ENCODE measurements around the gene NDUFB10.

NDUFB10 gene

DNA sequence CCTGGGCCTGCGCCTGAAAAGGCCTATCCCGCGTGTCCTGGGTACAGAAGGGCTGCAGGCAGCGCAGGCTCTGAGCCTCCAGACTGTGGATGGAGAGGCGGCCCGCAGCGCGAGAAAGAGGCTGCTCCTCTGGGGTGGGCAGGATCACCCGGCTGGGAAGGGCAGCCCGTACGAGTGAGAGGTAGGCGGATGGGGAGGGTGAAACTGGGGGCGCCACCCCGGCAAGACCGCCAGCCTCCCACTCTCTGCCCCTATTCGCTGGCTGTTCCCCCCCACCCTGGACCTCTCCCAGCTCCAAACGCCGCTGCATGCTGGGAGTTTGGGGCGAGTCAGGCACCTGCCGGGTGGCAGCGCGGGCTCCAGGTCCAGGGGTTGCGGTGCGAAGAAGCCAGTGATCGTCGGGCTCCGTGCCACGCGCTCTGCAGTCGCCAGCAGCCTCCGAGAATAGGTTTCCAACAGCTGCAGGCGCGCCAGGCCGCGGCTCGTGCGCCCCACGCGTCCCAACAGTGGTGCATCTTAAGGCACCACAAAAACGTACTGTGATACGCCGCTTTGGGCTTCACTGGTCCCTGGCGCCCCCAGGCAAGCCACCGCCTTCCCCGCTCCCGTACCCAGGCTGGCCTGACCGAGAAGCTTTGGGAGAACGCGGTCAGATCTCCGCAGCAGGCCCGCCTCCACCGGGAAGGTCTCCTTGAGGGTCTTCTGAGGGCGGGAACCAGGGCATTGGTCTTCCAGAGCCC lies 20.9 kb downstream of the NDUFB10 start:
- TF ChIP-seq JUND (IDR thresholded peaks at IDR 0.05; ENCODE audit: low read depth), result no peak
- peak; percentile 43 to 59 for DNase-seq (ENCODE audit: low read depth in 1 of 2, low spot score in 1 of 2)
- in situ Hi-C loops (cut with HindIII; ENCODE audit: low pct_unique_long_range_greater_than_20kb, low sequenced_read_pairs), result no loop called here

DNA sequence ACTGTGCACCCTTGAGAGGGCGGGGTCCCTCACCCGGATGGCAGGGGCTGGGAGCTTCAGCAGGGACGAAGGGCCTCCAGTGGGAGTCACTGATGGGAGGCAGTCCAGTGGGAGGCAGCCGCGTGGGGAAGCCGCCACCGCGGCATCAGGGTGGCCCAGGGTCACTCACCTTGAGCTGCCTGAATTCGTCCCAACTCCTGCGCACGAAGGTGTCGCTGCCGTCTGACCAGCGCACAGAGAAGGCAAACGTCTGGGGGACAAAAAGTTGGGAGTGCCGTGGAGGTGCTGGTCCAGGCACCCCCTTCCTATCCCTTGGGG lies 21.4 kb downstream of the NDUFB10 start:
- no peak for TF ChIP-seq JUND (IDR thresholded peaks at IDR 0.05; ENCODE audit: low read depth)
- in situ Hi-C loops (cut with HindIII; ENCODE audit: low pct_unique_long_range_greater_than_20kb, low sequenced_read_pairs), result no loop called here
- DNase-seq (ENCODE audit: low read depth in 1 of 2, low spot score in 1 of 2), result no peak

GRCh38 chr16:1981398-1981836 lies 22.1 kb downstream of the NDUFB10 start, which contains the start of gene NOXO1:
NOXO1 (minus strand) TSS chr16:1981469; CDS start chr16:1981179, 290 bp downstream.
- in situ Hi-C loops (cut with HindIII; ENCODE audit: low pct_unique_long_range_greater_than_20kb, low sequenced_read_pairs), result no loop called here
- no peak for TF ChIP-seq JUND (IDR thresholded peaks at IDR 0.05; ENCODE audit: low read depth)
- DNase-seq (ENCODE audit: low read depth in 1 of 2, low spot score in 1 of 2), result no peak

DNA sequence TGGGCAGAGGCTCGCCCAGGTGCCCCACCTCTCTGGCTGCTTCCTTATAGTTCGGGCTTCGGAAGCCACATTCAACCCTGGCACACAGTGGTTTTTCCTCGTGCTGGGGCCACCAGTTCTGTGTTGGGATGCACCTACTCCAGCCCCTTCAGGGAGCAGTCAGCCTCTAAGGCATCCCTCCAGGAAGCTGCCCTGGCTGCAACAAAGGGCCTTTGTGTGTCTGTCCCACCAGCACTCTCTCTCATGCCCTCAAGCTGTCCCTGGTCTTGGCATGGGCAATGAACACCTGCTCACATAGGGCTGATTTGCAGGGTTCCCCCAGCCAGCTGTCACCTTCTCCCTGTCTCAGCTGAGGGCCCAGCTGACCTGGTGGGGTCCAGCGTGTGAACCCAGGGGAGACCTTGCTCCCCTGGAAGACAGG lies 22.7 kb downstream of the NDUFB10 start:
- in situ Hi-C loops (cut with HindIII; ENCODE audit: low pct_unique_long_range_greater_than_20kb, low sequenced_read_pairs), result no loop called here
- peak in 1 of 2 experiments; percentile 46 for DNase-seq (ENCODE audit: low read depth in 1 of 2, low spot score in 1 of 2)
- no peak for TF ChIP-seq JUND (IDR thresholded peaks at IDR 0.05; ENCODE audit: low read depth)

- no peak for TF ChIP-seq JUND (IDR thresholded peaks at IDR 0.05; ENCODE audit: low read depth)
- in situ Hi-C loops (cut with HindIII; ENCODE audit: low pct_unique_long_range_greater_than_20kb, low sequenced_read_pairs), result no loop called here
- no peak for DNase-seq (ENCODE audit: low read depth in 1 of 2, low spot score in 1 of 2)
Measured at GRCh38 chr16:1982991-1983543, 23.7 kb downstream of the NDUFB10 start.

DNA sequence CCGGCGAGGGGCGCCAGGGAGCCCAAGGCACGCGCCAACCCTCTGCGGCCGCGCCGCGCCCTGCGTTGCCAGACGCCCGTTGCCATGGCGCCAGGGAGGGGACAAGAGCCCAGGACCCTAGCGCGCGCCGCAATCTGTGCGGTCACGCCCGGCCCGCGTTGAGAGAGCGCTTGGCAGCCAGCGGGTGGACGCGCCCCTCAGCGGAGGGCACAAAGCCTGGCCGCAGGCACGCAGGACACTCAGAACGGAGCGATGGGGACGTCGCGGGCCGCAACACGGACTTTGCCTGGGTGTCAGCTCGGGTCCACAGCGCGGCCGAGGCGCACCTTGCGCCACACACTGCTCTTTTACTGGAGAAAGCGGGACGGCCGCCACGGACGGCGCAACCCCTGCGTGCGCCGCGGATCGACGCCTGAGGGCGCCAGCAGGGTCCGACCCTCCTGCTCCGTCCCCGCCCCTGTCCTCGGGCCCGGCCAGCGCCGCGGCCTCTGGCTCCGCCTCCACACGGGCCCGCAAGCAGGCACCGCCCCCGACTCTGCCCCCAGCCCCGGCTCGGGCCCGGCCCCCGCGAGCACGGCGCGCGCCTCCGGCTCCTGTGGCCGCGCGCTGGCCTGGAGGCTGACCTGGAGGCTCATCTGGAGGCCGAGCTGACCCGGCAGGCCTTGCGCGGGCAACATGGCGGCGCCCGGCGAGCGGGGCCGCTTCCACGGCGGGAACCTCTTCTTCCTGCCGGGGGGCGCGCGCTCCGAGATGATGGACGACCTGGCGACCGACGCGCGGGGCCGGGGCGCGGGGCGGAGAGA lies 24.4 kb downstream of the NDUFB10 start, which contains the start of gene GFER:
GFER (plus strand) TSS at position 650 of the 803 bp plus-strand sequence; CDS start at position 676, 26 bp downstream.
- peak; percentile 93 to 98 for DNase-seq (ENCODE audit: low read depth in 1 of 2, low spot score in 1 of 2)
- TF ChIP-seq JUND (IDR thresholded peaks at IDR 0.05; ENCODE audit: low read depth), result no peak
- in situ Hi-C loops (cut with HindIII; ENCODE audit: low pct_unique_long_range_greater_than_20kb, low sequenced_read_pairs), result no loop called here

GRCh38 chr16:1984347-1985225 lies 25.2 kb downstream of the NDUFB10 start:
- in situ Hi-C loops (cut with HindIII; ENCODE audit: low pct_unique_long_range_greater_than_20kb, low sequenced_read_pairs), result no loop called here
- DNase-seq (ENCODE audit: low read depth in 1 of 2, low spot score in 1 of 2), result no peak
- no peak for TF ChIP-seq JUND (IDR thresholded peaks at IDR 0.05; ENCODE audit: low read depth)

DNA sequence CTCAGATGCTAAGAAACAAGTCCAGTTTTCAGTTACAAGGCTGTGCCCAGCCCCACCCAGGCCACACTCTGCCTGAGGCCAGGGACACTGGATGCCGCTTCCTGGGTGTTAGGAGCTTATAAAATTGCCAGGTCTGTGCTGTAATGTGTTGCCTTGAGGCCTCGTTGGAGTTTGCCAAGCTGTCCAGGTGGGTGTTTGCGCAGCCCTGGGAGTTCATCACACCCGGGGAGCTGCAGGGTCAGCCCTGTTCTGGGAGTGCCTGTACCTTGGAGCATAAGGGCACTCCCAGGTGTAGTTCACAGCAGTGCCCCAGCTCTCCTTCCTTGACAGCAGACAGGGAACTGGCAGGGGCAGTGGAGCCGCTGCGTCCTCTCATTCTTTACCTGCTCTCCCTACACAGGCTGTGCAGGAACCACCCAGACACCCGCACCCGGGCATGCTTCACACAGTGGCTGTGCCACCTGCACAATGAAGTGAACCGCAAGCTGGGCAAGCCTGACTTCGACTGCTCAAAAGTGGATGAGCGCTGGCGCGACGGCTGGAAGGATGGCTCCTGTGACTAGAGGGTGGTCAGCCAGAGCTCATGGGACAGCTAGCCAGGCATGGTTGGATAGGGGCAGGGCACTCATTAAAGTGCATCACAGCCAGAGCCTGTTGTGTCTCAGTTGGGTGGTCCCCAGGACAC lies 26.3 kb downstream of the NDUFB10 start:
- in situ Hi-C loops (cut with HindIII; ENCODE audit: low pct_unique_long_range_greater_than_20kb, low sequenced_read_pairs), result no loop called here

DNA sequence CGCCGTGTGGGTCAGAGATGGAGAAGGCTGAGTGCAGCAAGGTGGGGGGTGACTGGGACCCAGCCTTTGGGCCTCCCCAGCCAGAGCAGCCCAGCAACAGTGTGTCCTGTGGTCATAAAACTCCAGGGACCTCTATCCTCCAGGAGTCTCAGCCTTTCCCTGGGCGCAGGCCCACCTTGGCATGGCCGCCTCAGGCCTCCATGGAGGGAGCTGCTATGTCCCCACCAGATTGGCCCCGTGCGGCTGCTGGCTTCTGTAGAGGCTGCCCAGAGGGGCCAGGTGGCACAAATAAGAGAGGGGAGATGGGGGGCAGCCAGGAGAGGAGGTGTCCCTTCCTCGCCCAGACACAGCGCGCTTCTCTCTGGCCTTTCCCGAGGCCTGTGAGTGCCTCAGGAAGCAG lies 27.9 kb downstream of the NDUFB10 start:
- in situ Hi-C loops (cut with HindIII; ENCODE audit: low pct_unique_long_range_greater_than_20kb, low sequenced_read_pairs), result no loop called here
- DNase-seq (ENCODE audit: low read depth in 1 of 2, low spot score in 1 of 2), result no peak
- no peak for TF ChIP-seq JUND (IDR thresholded peaks at IDR 0.05; ENCODE audit: low read depth)

More for the DNA sequence above, 26.3 kb downstream of the NDUFB10 start:
- TF ChIP-seq JUND (IDR thresholded peaks at IDR 0.05; ENCODE audit: low read depth), result no peak
- peak in 1 of 2 experiments; percentile 28 for DNase-seq (ENCODE audit: low read depth in 1 of 2, low spot score in 1 of 2)

- no peak for TF ChIP-seq JUND (IDR thresholded peaks at IDR 0.05; ENCODE audit: low read depth)
- in situ Hi-C loops (cut with HindIII; ENCODE audit: low pct_unique_long_range_greater_than_20kb, low sequenced_read_pairs), result no loop called here
- DNase-seq (ENCODE audit: low read depth in 1 of 2, low spot score in 1 of 2), result no peak
Measured at GRCh38 chr16:1989209-1990100, 30.1 kb downstream of the NDUFB10 start, which contains the start of gene SYNGR3. SYNGR3 (plus strand) TSS chr16:1989970; CDS start chr16:1990103, 133 bp downstream.

GRCh38 chr16:1990101-1990350 lies 30.7 kb downstream of the NDUFB10 start:
- in situ Hi-C loops (cut with HindIII; ENCODE audit: low pct_unique_long_range_greater_than_20kb, low sequenced_read_pairs), result no loop called here
- TF ChIP-seq JUND (IDR thresholded peaks at IDR 0.05; ENCODE audit: low read depth), result no peak
- no peak for DNase-seq (ENCODE audit: low read depth in 1 of 2, low spot score in 1 of 2)

Measured in T47D (cell line).